Measurements from ENCODE around the gene APOL6.

GRCh38 chr22:35681454-35682052 is 33.3 kb downstream of the APOL6 start:
- no peak for TF ChIP-seq CTCF (conservative IDR thresholded peaks at IDR 0.05)
- no peak for TF ChIP-seq ZFX (IDR thresholded peaks at IDR 0.05)
